ENCODE data around the gene EPB41L3. TPM values are rescaled to one million over a fixed set of nuclear protein-coding genes. Genes with fewer than 3 reads are reported as not detected.

Gene EPB41L3
- total RNA-seq, 1 experiment from 2014 or later = 16.1 TPM

GRCh38 chr18:5425721-5426120 lies 118.1 kb downstream of the EPB41L3 start:
- H3K27me3 Mint-ChIP-seq (ENCODE audit: low read depth) = no peaks in the 10 kb centered on the region
- H3K27ac Mint-ChIP-seq = no peak overlapping the region
- WGBS (ENCODE audit: extremely low coverage, insufficient read length, low lambda C conversion rate) = no CpG with 5 or more reads among the region's 2 CpGs

More at GRCh38 chr18:5425721-5426120, 118.1 kb downstream of the EPB41L3 start:
- no peak overlapping the region for H3K56ac ChIP-seq (ENCODE audit: insufficient read length, low read depth, low read length)
- H3K79me1 ChIP-seq (ENCODE audit: insufficient read depth, low read depth, low read length, poor library complexity, severe bottlenecking) = no peaks in the 10 kb centered on the region
- H3K4me3 Mint-ChIP-seq = no peak overlapping the region
- no peak for DNase-seq
- H3K23me2 ChIP-seq (ENCODE audit: insufficient read length, low read depth, low read length, poor library complexity, severe bottlenecking) = no peaks in the 10 kb centered on the region
- H2BK12ac ChIP-seq (ENCODE audit: insufficient read length, low read depth, low read length) = no peak overlapping the region
- H3K4me2 ChIP-seq (ENCODE audit: insufficient read depth, insufficient read length, low read length) = no peak overlapping the region
- no peaks in the 10 kb centered on the region for H3K4me1 ChIP-seq (ENCODE audit: insufficient read depth, low read length)
- no peak overlapping the region for H2BK120ac ChIP-seq (ENCODE audit: low read depth, low read length, poor library complexity, severe bottlenecking)
- no peaks in the 10 kb centered on the region for H3K9me3 ChIP-seq (ENCODE audit: control insufficient read depth, low read depth, low read length)
- no peak overlapping the region for H3K18ac ChIP-seq (ENCODE audit: insufficient read length, low read depth, low read length)
- H3K9ac ChIP-seq (ENCODE audit: extremely low read depth, insufficient read length, low read length) = no peak overlapping the region
- no peak overlapping the region for H3T11ph ChIP-seq (ENCODE audit: low read length)
- H4K8ac ChIP-seq (replicated peaks; ENCODE audit: insufficient read length, low read depth, low read length) = no peak overlapping the region
- H2BK15ac ChIP-seq (ENCODE audit: low read depth, low read length) = no peak overlapping the region
- H3K79me2 ChIP-seq (ENCODE audit: insufficient read depth, low read length) = no peaks in the 10 kb centered on the region
- TF ChIP-seq, protein P1, sequence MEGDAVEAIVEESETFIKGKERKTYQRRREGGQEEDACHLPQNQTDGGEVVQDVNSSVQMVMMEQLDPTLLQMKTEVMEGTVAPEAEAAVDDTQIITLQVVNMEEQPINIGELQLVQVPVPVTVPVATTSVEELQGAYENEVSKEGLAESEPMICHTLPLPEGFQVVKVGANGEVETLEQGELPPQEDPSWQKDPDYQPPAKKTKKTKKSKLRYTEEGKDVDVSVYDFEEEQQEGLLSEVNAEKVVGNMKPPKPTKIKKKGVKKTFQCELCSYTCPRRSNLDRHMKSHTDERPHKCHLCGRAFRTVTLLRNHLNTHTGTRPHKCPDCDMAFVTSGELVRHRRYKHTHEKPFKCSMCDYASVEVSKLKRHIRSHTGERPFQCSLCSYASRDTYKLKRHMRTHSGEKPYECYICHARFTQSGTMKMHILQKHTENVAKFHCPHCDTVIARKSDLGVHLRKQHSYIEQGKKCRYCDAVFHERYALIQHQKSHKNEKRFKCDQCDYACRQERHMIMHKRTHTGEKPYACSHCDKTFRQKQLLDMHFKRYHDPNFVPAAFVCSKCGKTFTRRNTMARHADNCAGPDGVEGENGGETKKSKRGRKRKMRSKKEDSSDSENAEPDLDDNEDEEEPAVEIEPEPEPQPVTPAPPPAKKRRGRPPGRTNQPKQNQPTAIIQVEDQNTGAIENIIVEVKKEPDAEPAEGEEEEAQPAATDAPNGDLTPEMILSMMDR (conservative IDR thresholded peaks at IDR 0.05) = no peak
- H3K14ac ChIP-seq (ENCODE audit: insufficient read depth, low read length) = no peak overlapping the region
- H2AK5ac ChIP-seq (ENCODE audit: insufficient read length, low read length) = no peak overlapping the region
- no peaks in the 10 kb centered on the region for H3K4me1 Mint-ChIP-seq
- H3K27ac ChIP-seq (ENCODE audit: insufficient read length, low read depth, low read length) = no peak overlapping the region
- H3K4ac ChIP-seq (ENCODE audit: low read depth, low read length) = no peak overlapping the region
- H4K91ac ChIP-seq (ENCODE audit: insufficient read length, low read depth, low read length) = no peak overlapping the region
- no peak overlapping the region for H4K5ac ChIP-seq (ENCODE audit: insufficient read length, low read depth, low read length)
- no peak overlapping the region for H2BK20ac ChIP-seq (ENCODE audit: low read depth, low read length, poor library complexity, severe bottlenecking)
- no peaks in the 10 kb centered on the region for H3K36me3 Mint-ChIP-seq (ENCODE audit: insufficient read depth in 1 of 3, low read depth in 3 of 3)
- no peak overlapping the region for H2BK5ac ChIP-seq (ENCODE audit: insufficient read length, low read length)
- H2AFZ ChIP-seq (ENCODE audit: low read length) = no peak overlapping the region
- H4K20me1 ChIP-seq (ENCODE audit: control insufficient read depth, insufficient read depth, insufficient read length) = no peaks in the 10 kb centered on the region
- H3K23ac ChIP-seq (ENCODE audit: insufficient read length, low read depth, low read length) = no peak overlapping the region
- no peaks in the 10 kb centered on the region for H3K27me3 ChIP-seq (ENCODE audit: insufficient read depth, low read length)
- no peaks in the 10 kb centered on the region for H3K9me3 Mint-ChIP-seq

Data from H9 (cell line).